Stimulated activated CD8-positive, alpha-beta memory T cell treated with anti-CD3 and anti-CD28 coated beads, Interleukin-12 subunit alpha, Interleukin-12 subunit beta, amount 100 ng/mL, for 4 hours (primary cell): ENCODE data around the gene ZNF648.
"Not testable (repeated sequence)": the region's sequence is repeated elsewhere in the genome, so short reads cannot be mapped to it uniquely, and the experiment has no call there.

ENCODE experiments used
- DNase-seq: peaks from one replicate; pipeline ENCODE4 v3.0.0-alpha.2; 2020; ENCODE audit warnings: low read depth

The ZNF648 gene

DNA sequence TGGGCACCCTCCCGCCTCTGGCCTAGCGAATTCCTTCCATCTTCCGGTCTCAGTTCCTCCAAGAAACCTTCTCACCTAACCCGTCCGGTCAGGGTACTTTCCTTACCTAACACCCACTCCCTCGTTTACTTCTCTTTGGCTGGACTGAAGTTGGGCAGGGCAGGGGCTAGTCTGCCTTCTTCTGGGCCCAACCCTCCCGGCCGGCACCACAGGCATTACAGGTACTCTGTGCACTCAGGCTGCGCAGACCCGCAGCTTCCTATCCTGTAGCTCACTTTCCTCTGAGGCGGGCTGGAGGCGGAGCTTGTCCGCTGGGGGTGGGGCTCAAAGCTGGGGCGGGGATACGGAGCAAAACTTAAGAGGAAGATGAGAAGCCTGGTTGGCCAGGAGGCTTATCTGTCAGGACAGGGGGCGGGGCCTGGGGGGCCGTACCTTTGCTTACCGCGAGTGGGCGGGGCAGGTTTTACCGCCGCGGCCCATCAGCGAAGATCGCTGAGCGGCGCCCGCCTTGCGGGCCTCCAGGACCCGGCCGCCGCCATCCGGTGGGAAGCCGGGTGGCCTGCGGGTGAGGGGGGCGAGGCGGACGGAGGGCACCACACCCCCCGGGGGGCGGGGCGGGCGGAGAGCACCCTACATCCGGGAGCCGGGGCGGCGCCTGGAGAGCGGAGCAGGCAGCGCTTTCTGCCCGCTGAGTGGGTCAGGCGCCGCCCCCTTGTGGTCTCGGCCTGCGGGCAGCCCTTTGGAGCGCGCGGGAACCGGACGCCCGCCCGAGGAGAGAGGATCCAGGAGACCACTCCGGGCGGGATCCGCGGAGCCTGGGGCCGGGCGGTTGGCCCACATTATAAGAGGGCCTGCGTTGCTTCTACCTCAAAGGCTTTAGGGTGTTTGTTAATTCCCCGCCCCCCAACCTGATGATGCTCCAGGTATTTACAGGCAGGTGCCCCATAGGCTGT lies 31.9 kb downstream of the ZNF648 start:
- DNase-seq, result peak; percentile 96

DNA sequence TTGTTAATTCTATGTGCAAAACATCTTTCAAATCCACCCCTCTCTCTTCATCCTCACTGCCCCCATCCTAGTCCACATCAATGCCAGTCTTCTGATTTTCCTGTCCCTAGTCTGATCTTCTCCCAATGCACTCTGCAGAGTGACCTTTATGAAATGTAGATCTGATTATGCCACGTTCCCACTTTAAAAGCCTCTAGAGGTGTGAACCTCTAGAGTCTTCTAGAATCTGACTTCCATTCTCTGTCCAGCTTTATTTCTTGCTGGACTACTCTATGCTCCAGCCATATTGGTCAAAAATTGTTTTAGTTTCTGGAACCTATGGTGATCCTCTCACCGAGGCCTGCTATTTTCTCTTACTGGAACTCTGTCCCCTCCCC lies 32.5 kb downstream of the ZNF648 start:
- DNase-seq, result no peak

DNA sequence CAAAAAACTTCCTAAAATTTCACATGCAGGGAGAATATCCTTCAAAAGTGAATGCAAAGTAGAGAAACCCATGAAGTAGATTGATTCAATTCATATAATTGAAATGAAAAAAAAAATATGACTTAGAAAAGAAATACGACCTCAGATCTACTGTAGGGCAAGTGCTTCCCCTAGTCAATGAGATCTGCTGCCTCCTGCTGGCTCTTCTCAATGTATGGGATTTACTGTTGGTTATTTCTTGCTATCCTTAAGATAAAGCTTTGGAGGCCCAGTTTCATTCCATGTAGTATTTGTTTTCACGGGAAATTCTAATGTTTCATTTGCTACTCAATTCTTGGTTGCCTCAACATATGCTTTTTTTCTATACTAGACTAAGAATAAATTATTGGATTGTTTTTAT lies 46.2 kb downstream of the ZNF648 start:
- no peak for DNase-seq

DNA sequence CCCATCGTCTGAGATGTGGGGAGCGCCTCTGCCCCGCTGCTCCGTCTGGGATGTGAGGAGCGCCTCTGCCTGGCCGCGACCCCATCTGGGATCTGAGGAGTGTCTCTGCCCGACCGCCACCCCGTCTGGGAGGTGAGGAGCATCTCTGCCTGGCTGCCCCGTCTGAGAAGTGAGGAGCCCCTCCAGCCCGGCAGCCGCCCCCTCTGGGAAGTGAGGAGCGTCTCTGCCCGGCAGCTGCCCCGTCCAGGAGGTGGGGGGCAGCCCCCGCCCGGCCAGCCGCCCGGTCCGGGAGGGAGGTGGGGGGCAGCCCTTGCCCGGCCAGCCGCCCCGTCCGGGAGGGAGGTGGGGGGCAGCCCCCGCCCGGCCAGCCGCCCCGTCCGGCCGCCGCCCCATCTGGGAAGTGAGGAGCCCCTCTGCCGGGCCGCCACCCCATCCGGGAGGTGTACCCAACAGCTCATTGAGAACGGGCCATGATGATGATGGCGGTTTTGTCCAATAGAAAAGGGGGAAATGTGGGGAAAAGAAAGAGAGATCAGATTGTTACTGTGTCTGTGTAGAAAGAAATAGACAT lies 50.6 kb downstream of the ZNF648 start:
- not testable (repeated sequence) for DNase-seq

DNA sequence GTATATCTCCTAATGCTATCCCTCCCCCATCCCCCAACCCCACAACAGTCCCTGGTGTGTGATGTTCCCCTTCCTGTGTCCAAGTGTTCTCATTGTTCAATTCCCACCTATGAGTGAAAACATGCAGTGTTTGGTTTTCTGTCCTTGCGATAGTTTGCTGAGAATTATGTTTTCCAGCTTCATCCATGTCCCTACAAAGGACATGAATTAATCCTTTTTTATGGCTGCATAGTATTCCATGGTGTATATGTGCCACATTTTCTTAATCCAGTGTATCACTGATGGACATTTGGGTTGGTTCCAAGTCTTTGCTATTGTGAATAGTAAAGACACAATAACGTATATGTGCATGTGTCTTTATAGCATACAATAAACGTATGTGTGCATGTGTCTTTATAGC lies 56.1 kb downstream of the ZNF648 start:
- not testable (repeated sequence) for DNase-seq

DNA sequence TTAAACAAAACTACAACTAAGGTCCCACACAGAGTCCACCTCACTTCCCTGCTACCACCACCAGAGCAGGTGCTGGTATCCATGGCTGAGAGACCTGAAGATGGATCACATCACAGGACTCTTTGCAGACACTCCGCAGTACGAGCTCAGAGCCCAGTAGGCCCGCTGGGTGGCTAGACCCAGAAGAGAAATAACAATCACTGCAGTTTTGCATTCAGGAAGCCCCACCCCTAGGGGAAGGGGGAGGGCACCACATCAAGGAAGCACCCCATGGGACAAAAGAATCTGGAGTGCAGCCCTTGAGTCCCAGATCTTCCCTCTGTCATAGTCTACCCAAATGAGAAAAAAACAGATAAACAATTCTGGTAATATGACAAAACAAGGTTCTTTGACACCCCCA lies 56.9 kb downstream of the ZNF648 start:
- DNase-seq, result no peak
